ENCODE results near the gene TIE1.

DNA sequence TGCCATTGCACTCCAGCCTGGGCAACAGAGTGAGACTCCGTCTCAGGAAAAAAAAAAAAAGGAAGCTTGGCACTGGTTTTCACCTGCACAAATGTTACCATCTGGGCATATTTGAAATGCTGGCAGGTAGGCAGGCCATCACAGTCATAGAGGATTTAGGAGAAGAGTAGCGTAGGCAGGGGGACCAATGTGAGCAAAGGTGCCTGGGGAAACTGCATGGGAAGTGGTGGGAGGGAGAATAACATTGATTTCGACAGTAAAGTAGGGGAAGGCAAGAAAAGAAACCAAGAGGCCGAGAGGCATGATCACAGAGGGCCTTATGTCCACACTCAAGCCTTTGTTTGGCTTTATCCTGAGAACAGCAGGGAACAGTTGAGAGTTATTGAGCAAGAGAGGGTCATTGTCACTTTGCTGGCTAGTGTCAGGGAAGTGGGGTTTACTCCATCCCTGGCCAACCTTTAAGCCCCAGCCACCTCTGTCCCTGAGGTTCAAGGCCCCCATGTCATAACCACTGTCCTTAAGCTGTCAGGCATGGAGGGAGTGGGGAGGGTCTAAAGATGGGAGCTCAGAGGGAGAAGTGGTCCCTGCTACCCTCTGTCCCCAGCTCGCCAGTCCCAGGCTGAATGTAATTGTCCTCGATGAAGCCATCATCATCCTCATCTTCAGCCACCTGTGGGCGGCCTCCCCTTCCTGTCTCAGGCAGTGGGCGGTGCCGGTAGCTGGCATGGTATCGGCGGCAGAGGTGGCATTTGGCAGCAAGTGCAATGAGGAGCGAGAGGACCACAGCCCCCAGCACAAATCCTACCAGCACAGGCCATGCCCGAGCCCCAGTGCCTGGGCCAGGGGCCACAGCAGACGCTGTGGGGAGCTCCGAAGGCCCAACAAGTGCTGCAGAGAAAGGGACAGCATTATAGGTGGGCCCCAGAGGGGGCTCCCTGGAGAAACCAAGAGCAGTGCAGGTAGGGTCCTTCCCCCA, 18.3 kb upstream of the TIE1 start:
- TF ChIP-seq, protein P1, sequence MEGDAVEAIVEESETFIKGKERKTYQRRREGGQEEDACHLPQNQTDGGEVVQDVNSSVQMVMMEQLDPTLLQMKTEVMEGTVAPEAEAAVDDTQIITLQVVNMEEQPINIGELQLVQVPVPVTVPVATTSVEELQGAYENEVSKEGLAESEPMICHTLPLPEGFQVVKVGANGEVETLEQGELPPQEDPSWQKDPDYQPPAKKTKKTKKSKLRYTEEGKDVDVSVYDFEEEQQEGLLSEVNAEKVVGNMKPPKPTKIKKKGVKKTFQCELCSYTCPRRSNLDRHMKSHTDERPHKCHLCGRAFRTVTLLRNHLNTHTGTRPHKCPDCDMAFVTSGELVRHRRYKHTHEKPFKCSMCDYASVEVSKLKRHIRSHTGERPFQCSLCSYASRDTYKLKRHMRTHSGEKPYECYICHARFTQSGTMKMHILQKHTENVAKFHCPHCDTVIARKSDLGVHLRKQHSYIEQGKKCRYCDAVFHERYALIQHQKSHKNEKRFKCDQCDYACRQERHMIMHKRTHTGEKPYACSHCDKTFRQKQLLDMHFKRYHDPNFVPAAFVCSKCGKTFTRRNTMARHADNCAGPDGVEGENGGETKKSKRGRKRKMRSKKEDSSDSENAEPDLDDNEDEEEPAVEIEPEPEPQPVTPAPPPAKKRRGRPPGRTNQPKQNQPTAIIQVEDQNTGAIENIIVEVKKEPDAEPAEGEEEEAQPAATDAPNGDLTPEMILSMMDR (conservative IDR thresholded peaks at IDR 0.05; ENCODE audit: low read length), result no peak
- TF ChIP-seq EZH2phosphoT487 (IDR thresholded peaks at IDR 0.05; ENCODE audit: borderline replicate concordance, low read depth, low read length), result no peak
